Measurements from ENCODE around the gene C2CD4D. TPM values are rescaled to one million over a fixed set of nuclear protein-coding genes. Genes with fewer than 3 reads are reported as not detected.

C2CD4D gene
- polyA plus RNA-seq, 2 of the 4 experiments (the other 2 are of a cell fraction), result not detected

DNA sequence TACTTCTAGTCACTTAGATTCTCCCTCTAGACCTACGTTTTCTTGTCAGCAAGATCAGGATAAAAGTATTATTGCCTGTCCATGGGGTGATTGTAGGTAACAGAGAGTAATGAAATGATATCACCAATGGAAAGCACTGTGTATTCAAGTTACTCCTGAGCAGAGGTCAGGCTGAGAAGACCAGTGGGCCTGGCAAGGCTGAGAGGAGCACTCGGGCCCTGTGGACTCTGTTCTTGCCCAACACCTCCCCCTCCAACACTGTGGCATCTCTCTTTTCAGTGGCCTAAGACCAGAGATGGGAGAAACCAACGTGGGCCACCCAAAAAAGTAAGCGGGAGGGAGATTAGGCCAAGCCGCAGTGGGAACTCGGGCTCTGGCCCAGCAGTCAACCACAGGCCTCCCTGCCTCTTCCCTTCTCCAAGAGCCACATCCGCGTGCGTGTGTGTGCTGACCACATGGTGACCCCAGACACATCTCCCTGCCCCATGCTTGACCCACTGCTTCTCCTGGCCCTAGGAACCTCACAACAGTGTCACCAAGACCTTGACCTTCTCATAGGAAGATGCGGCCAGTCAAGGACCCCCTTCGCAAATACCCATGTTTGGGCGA, 20.3 kb downstream of the C2CD4D start:
- Histone ChIP-seq H3K4me2 (0 out of 3 replicates have a peak overlapping the region, but pooled peaks have one; percentile 18), H3K4me1 (peaks cover 16% of the 10 kb centered on the region), H3K27ac (peak overlapping the region in 1 of 2 experiments; percentile 70; a peak in 3 of 6 replicates), H3K4me3 (no peak overlapping the region), H3K9me3 (no peaks in the 10 kb centered on the region)
- no peak for FAIRE-seq
- no peak for DNase-seq (ENCODE audit: low read depth in 1 of 2, low spot score in 1 of 2)
- ChIA-PET CTCF (interaction anchor here (1.1 to 8.7 kb wide), 2 partner anchors 17 to 225 kb away, joined by 3 to 77 read pairs; no protein-coding TSS in a partner anchor), POLR2A (no interaction called here)
- WGBS (ENCODE audit: missing lambda C conversion rate), result 69% methylated on average over 12 of the region's 12 CpGs
- TF ChIP-seq, protein P1, sequence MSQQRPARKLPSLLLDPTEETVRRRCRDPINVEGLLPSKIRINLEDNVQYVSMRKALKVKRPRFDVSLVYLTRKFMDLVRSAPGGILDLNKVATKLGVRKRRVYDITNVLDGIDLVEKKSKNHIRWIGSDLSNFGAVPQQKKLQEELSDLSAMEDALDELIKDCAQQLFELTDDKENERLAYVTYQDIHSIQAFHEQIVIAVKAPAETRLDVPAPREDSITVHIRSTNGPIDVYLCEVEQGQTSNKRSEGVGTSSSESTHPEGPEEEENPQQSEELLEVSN (IDR thresholded peaks at IDR 0.05; ENCODE audit: borderline replicate concordance, low read depth), result no peak
- TF ChIP-seq JUN (IDR thresholded peaks at IDR 0.05) (no peak), RCOR1 (IDR thresholded peaks at IDR 0.05; ENCODE audit: low read depth, low read length) (no peak), FOSB (CRISPR knock-in tag; IDR thresholded peaks at IDR 0.05) (no peak), SREBF2 (IDR thresholded peaks at IDR 0.05) (no peak), TFCP2L1 (CRISPR knock-in tag; IDR thresholded peaks at IDR 0.05) (no peak), FOXS1 (CRISPR knock-in tag; IDR thresholded peaks at IDR 0.05) (no peak), NFE2L2 (conservative IDR thresholded peaks at IDR 0.05; ENCODE audit: low read length) (no peak), GATA3 (IDR thresholded peaks at IDR 0.05; ENCODE audit: borderline replicate concordance) (no peak), ESRRA (IDR thresholded peaks at IDR 0.05; ENCODE audit: borderline replicate concordance, low read length) (no peak), MYC (IDR thresholded peaks at IDR 0.05; ENCODE audit: borderline replicate concordance, low read length) (no peak), CBX2 (IDR thresholded peaks at IDR 0.05; ENCODE audit: borderline replicate concordance, low read depth) (no peak), EHMT2 (IDR thresholded peaks at IDR 0.05; ENCODE audit: low read depth) (no peak), CHD2 (IDR thresholded peaks at IDR 0.05; ENCODE audit: low read length, partially characterized antibody) (no peak), TP53 (CRISPR knock-in tag; IDR thresholded peaks at IDR 0.05) (no peak)
- TF ChIP-seq, protein P2, sequence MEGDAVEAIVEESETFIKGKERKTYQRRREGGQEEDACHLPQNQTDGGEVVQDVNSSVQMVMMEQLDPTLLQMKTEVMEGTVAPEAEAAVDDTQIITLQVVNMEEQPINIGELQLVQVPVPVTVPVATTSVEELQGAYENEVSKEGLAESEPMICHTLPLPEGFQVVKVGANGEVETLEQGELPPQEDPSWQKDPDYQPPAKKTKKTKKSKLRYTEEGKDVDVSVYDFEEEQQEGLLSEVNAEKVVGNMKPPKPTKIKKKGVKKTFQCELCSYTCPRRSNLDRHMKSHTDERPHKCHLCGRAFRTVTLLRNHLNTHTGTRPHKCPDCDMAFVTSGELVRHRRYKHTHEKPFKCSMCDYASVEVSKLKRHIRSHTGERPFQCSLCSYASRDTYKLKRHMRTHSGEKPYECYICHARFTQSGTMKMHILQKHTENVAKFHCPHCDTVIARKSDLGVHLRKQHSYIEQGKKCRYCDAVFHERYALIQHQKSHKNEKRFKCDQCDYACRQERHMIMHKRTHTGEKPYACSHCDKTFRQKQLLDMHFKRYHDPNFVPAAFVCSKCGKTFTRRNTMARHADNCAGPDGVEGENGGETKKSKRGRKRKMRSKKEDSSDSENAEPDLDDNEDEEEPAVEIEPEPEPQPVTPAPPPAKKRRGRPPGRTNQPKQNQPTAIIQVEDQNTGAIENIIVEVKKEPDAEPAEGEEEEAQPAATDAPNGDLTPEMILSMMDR (IDR thresholded peaks at IDR 0.05), result no peak
- ATAC-seq, result no peak

DNA sequence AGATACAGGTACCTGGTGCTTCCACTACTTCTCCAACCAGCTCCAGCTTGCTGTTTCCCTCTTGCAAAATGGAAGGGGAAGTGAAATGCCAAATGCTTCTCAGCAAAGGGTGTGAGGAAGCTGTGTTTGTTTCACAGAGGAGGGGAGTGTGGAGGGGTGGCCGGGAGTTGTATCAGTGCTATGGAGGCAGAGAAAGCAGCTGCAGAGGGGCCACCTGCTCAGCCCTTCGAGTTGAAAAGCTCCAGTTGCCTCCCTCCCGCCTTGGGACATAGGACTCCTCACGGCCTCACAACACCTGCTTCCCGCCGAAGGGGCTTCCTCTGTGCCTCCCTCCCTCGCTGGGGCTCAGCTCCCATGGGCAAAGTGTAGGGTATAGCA, 22.3 kb downstream of the C2CD4D start:
- H3K9me3 ChIP-seq, result no peaks in the 10 kb centered on the region
- H3K27ac ChIP-seq, result no peak overlapping the region
- H3K4me1 ChIP-seq, result peaks cover 16% of the 10 kb centered on the region
- ATAC-seq (no peak), DNase-seq (ENCODE audit: low read depth in 1 of 2, low spot score in 1 of 2) (no peak), FAIRE-seq (no peak)
- ChIA-PET CTCF (interaction anchor here (1.0 to 2.6 kb wide), 3 partner anchors 19 to 224 kb away, joined by 3 to 8 read pairs (median 5); no protein-coding TSS in a partner anchor), POLR2A (no interaction called here)
- TF ChIP-seq NR3C1 (IDR thresholded peaks at IDR 0.05) (no peak), RCOR1 (IDR thresholded peaks at IDR 0.05; ENCODE audit: low read depth, low read length) (no peak), FOSL2 (IDR thresholded peaks at IDR 0.05) (no peak), FOSL2 (CRISPR knock-in tag; IDR thresholded peaks at IDR 0.05) (no peak), RAD21 (conservative IDR thresholded peaks at IDR 0.05 in 1 of 2, IDR thresholded peaks at IDR 0.05 in 1 of 2) (no peak), FOSB (CRISPR knock-in tag; IDR thresholded peaks at IDR 0.05) (no peak), JUN (IDR thresholded peaks at IDR 0.05) (no peak), MYC (IDR thresholded peaks at IDR 0.05; ENCODE audit: borderline replicate concordance, low read length) (no peak), MAZ (IDR thresholded peaks at IDR 0.05; ENCODE audit: borderline replicate concordance, low read depth, low read length) (no peak), CBX8 (IDR thresholded peaks at IDR 0.05) (no peak), GATA3 (IDR thresholded peaks at IDR 0.05; ENCODE audit: borderline replicate concordance) (no peak)
- TF ChIP-seq, protein P3, sequence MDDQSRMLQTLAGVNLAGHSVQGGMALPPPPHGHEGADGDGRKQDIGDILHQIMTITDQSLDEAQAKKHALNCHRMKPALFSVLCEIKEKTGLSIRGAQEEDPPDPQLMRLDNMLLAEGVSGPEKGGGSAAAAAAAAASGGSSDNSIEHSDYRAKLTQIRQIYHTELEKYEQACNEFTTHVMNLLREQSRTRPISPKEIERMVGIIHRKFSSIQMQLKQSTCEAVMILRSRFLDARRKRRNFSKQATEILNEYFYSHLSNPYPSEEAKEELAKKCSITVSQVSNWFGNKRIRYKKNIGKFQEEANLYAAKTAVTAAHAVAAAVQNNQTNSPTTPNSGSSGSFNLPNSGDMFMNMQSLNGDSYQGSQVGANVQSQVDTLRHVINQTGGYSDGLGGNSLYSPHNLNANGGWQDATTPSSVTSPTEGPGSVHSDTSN (IDR thresholded peaks at IDR 0.05), result no peak
- WGBS (ENCODE audit: missing lambda C conversion rate), result 45% methylated on average over 7 of the region's 7 CpGs
- no peak overlapping the region for H3K4me3 ChIP-seq
- no peak overlapping the region for H3K4me2 ChIP-seq
